SH-SY5Y (cell line): ENCODE measurements around the gene RC3H1.

Source experiments
- GATA2 ChIP-seq: IDR thresholded peaks from 2 replicates; pipeline ENCODE4 v1.6.1; 2011; ENCODE audit warnings: mild to moderate bottlenecking, low read depth, low read length
- GATA3 ChIP-seq: IDR thresholded peaks from 2 replicates; pipeline ENCODE4 v1.6.1; 2011; ENCODE audit warnings: low read depth, mild to moderate bottlenecking, low read length, moderate library complexity

- TF ChIP-seq GATA2: no peak
- TF ChIP-seq GATA3: no peak
These were observed 68.0 kb downstream of the RC3H1 start for GRCh38 chr1:173954179-173954578.
